Stimulated activated CD8-positive, alpha-beta memory T cell treated with anti-CD3 and anti-CD28 coated beads, Interleukin-2, amount 100 ng/mL, for 48 hours (primary cell): ENCODE data around the gene IL19.

ENCODE experiments used
- DNase-seq, 2 donors: peaks; one replicate each; pipeline ENCODE4 v3.0.0-alpha.2; 2020; ENCODE audit warnings: low read depth in 2 of 2

IL19 gene, protein sequence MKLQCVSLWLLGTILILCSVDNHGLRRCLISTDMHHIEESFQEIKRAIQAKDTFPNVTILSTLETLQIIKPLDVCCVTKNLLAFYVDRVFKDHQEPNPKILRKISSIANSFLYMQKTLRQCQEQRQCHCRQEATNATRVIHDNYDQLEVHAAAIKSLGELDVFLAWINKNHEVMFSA

DNA sequence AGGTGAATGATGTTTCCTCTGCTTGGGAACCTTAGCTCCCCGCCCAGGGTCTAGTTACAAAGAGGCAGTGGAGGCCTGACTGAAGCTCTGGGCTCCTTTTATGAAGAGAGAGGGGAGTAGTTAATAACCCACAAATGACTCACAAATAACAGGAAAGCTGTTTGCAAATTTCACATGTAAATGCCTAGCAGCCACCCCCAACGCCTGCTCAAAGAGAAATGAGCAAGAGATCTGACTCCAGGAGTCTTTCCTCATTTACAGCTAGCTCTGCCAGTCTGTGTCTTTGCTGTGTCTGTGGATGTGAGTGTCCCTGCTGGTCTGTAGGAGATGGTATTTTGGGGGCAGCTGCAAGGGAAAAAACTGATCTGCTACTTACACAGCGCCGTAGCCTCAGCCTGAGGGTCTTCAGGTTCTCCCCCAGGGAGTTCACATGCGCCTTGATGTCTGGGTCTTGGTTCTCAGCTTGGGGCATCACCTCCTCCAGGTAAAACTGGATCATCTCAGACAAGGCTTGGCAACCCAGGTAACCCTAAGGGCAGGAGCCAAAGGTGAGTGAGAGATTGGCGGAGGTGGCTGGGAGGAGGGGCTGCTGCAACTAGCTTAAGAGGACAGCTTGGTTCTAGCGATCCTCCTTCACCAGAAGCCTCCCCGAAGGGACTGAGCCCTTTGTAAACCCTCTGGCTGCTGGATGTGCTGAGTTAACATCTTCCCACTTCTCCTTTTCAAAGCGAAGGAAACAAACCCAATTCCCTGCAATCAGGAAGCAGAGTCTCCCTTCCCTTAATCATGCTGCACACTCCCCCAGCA, at the start of gene IL19:
TSS of gene IL19 (plus strand) at position 243 of the 807 bp plus-strand sequence. CDS start 65,890 bp downstream, outside the sequence.
- DNase-seq = no peak

DNA sequence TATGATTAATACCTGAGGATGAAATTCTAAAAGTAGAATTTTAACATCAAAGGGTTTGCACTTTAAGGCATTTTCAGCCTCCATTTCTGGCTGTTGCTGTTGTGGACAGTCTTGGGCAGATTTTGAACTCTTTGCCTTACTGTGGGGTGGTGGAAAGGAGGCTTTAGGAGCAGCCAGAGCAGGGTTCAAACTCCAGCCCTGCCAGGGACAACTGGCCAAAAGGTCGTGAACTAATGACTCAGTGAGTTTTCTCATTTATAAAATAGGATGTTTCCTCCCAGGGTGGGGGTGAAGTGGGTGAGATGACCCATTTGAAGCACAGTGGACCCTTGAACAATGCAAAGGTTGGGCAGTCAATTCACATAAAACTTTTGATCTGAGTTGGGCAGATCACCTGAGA, 49.1 kb upstream of the IL19 start:
- no peak for DNase-seq

DNA sequence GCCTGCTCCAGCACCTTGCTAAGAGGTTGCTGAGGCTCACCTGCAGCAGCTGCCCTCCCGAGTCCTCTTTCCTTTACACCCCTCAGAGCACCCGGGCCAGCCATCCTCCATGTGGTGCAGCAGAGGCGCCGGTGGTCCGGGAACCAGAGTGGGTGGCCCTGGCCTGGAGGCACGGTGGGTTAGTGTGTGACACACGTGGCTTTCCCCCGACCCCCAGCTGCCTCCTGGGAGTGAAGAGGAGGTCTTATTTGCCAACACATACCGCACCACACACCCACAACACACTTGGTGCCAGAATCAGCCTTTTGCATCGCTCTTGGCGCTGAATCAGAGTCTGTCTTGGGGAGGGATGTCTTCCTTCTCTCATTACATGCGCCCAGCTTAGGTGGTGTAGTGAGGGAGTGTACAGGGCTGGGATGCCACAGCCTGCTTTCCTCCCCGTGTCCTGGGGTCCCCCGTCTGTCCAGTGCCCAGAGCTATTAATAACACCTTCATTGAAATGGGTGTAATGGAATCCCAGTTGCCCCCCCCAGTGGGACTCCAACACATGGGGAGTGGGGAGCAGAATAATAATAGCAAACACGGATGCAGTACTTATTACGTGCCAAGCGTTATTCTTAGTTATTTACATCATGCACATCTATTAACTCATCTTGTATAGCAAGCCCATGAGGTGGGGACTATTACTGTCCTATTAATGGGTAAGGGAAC, 47.7 kb upstream of the IL19 start:
- no peak for DNase-seq

DNA sequence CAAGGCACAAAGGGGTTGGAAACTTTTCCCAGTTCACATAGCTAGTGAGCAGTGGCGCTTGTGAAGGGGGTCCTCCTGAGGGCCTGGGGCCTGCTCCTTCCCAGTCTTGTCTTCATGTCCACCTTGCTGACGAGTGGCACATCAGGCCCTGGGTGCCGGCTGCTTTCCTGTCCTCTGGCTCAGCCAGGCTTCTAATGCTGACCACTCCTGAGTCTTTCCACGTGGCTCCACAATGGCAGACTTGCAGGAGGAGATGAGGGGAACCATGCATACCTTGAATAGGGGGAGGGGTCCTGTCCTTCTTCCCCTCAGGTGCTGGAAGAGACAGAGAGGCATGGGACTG, 47.1 kb upstream of the IL19 start:
- no peak for DNase-seq

DNA sequence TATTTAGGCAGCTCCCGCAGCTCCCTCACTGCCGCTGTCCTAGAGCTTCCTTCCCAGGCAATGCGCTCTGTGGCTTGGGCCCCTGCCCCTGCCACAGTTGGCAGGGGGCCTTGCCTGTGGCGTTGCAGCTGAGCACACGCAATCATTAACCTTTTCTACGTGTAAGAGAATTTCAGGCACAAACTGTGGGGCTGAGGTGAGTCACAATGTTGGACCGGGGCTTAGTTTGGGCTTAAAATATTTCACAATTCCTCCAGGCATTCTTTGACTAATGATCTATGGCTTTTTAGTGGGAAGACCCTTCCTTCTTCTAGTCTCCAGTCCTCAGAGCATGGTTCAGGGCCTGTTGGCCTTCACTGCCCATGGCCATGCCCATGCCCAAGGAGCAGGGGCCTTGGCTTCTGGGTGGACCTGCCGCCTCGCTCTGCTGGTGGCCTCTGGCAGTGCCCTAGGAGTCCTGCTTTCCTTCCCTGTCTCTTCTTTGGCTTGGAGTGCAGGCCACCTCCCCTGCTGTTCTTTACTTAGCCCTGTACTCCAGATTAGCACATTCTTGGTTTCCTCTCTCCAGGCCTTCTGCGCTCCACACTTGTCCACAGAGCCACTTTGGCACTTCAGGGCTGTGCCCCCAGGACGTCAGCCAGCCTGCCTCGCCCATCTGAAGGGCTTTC, 46.6 kb upstream of the IL19 start:
- no peak for DNase-seq

DNA sequence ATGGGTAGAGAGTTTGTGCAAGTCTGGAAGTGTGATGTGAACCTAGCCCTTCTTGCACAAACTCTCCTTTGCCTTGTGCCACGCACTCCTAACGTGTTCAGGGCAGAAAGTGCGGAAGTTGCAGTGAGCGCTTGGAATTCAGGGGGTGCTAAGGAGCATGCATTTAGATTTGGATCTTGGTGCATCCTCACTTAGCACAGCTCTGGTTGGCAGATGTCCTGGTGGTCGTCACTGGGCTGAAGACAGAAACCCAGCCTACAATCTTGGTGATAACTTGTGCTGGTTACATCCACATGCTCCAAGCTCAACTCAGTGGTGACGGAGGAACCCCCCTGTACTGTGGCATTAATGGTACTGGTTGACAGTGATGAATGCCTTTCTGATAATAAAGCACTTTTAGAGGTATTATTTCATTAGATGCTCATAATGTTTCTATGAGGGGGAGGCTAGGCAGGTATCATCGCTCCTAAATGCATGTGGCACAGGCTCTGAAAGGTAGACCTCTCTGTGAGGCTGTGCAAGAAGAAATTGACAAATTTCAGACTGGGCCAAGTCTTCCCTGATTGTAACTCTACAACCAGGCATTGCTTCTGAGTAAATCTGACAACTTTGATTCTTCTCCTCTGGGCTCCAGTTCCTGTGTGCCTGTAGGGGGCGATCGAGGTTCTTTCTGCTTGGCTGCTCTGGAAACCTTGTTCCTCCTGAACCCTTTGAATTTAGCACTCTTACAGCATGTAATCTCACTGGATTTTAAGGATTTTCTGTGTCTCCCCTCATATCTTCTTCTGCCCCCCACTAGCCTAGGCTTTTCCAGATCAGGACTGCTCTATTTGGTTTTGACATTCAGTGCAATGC, 45.2 kb upstream of the IL19 start:
- DNase-seq = peak in 1 of 2 donors; percentile 49

DNA sequence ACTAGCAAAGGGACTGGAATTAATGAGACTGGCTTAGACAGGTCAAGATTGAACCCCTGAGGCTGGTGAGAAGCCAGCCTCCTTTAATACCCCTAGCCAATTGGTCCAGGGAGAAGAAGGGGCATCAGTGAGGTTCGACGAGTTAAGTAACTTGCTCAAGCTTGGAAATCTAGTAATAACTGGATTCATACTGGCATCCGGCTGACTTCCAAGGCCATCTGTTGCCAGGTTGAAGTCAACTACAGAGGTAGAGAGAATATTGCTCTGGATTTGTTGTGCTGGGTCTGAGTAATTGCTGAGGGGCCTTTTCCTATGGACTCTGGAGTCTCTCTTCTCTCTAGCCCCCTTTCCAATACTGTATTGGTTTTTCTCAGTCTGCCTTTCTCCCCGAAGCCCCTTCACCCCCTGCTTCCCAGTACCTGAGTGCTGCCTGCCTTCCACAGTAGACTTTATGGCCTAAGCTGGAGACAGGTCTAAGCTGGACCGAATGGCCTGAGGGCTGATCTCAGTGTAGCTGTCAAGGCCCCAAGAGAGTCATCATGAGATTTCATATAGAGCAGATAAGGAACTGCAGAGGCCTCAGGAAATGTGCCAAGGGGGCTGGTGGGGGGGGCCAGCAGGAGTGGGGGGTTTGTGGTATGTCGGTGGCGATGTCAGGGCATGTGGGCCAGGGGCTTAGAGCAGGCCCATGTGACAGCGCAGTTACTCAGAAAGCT, 42.4 kb upstream of the IL19 start:
- DNase-seq = no peak

DNA sequence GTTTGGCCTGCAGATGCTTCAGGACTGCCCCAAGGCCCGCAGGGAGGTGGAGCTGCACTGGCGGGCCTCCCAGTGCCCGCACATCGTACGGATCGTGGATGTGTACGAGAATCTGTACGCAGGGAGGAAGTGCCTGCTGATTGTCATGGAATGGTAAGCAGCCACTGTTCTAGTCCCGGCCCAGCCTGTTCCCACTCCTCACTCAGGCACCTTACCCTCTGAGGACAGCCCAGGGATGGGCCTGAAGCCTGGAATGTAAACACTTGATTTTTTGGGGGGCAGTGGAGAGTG, 41.9 kb upstream of the IL19 start:
- no peak for DNase-seq

DNA sequence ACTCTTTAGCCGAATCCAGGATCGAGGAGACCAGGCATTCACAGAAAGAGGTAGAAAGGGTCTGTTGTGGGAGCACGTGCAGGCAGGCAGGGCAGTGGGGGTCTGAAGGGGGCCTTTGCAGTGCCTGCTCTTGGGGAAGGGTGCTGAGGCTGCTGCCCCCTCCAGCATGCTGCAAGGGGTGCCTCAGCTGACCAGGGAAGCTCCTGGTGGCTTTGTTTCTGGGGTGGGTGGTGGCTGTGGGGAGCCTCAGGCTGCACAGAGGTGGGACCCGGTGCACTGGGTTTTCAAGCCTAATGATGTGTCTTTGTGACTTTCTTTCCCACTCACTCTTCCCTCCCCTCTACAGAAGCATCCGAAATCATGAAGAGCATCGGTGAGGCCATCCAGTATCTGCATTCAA, 41.5 kb upstream of the IL19 start:
- no peak for DNase-seq

DNA sequence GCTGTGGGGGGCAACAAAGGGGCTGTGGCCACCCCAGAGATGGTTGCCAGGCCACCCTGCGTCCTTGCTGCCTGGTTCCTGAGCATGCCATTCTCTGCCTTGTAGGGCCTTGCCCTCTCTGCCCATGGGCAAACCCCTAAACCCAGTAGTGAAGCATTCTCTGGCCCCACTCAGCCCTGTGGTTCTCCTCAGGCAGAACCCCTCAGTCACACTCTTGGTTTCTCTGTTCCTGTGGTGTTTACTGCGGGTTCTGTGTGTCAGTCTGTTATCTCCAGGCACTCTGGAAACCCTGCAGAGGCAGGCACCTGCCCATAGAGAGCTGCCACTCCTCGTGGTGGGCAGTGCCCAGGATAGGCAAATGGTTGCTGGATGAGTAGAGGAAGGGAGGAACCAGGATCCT, 41.1 kb upstream of the IL19 start:
- no peak for DNase-seq

DNA sequence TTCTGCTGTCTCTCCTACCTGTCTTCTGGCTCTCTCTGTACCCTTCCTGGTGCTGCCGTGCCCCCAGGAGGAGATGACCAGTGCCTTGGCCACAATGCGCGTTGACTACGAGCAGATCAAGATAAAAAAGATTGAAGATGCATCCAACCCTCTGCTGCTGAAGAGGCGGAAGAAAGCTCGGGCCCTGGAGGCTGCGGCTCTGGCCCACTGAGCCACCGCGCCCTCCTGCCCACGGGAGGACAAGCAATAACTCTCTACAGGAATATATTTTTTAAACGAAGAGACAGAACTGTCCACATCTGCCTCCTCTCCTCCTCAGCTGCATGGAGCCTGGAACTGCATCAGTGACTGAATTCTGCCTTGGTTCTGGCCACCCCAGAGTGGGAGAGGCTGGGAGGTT, 38.1 kb upstream of the IL19 start:
- no peak for DNase-seq

DNA sequence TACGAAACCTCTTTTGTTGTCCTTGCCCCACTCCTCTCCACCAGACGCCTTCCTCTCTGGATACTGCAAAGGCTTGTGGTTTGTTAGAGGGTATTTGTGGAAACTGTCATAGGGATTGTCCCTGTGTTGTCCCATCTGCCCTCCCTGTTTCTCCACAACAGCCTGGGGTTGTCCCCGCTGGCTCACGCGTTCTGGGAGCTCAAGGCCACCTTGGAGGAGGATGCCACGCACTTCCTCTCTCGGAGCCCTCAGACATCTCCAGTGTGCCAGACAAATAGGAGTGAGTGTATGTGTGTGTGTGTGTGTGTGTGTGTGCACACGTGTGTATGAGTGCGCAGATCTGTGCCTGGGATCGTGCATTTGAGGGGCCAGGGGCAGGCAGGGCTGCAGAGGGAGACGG, 37.6 kb upstream of the IL19 start:
- no peak for DNase-seq

DNA sequence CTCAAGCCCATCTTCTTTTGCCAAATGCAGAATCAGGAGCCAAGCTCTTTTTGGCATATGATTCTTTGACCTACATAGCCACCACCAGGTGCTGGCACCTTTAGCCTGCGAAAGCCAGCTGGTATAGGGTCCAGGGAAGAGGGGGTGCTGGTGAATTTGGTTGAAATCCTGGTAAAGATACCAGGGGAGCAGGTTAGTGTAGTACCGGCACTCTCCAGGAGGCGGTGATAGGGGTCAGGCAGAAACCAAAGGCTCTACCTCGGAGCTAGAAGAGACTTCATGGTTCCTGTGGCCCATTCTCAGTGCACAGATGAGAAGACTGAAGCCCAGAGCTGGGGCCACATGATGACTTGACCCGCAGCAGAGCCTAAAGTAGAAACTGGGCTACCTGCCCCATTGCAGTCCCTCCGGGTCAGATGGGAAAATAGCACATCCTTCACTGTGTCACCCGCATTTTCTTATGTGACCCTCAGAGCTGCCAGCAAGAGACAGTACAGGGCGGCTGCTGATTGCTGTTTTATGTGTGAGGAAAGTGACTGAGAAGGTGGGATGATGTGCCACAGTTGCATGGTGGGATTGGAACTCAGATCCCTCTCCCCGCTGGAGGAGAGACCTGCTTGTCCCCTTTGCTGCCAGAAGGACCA, 36.0 kb upstream of the IL19 start:
- peak; percentile 60 to 76 for DNase-seq

DNA sequence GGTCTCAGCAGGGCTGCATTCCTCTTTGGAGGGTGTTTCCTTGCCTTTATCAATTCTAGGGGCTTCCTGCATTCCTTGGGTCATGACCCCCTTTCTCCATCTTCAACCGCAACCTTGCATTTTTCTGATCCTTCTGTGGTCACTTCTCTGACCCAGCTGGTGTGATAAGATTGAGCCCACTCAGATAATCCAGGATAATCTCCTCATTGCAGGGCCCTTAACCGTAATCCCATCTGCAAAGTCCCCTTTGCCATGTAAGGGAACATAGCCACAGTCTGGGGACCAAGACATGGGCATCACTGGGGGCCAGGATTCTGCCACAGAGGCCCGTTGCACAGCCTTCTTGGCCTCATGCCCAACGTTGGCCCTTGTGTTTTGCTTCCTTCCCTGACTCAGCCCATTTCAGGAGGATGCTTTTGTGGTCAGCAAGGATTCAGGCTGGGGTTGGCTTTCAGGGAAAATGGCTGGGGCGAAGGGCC, 35.0 kb upstream of the IL19 start:
- DNase-seq = no peak

DNA sequence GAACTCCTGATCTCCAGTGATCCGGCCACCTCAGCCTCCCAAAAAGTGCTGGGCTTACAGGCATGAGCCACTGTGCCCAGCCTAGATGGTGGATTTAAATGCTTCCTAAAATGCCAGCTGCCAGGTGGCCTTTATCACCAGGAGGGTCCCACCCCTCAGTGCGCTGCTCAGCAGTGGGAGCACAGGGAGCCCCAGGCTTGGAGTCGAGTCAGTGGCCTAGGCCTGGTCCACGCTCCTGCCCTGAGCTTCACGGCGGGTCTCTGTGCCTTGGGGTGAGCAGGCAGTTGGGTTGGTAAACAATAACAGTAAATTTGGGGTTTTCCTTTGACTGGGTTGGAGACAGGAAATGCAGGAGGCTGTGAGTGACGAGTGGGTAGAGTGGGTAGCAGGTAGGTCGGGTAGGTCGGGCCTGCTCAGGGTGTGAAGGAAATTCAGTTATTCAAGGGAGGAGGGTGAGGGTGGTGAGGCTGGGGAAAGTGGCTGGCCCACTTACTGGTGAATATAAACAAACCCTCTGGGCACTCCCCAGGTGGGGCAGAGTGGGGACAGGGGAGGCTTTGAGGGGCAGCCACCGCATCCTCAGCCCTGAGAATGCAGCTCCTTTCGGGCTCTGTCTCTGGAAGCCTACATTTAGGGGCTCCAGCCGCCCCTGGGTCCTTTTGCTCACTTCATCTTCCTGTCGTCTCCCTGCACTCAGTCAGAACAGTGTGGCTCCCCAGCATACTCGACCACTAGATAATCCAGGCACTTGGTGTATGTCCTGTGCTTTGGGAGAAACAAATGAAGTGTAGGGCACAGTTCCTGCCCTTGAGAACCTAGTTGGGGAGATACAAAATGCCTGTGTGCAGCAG, 33.5 kb upstream of the IL19 start:
- DNase-seq = no peak

DNA sequence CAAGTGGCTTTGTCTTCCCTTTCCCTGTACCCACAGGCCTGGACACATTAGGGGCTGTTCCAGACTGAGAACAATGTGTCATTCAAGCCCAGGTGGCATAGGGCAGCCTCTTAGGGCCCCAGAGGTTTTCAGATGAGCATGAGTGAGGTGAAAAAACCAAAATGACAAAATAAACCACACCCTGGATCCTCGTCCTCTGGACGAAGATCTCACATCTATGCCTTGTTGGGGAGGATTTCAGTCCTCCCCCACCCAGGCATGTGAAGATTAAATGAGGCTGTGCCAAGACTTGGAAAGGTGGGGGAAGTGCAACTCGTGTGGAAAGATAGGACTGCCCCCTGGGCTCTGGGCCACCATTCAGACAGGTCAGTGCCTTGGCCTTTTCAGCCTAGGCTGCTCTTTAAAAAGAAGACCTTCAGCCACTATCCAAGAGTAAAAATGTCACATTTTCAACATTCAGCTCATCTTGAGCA, 32.8 kb upstream of the IL19 start:
- DNase-seq = no peak

DNA sequence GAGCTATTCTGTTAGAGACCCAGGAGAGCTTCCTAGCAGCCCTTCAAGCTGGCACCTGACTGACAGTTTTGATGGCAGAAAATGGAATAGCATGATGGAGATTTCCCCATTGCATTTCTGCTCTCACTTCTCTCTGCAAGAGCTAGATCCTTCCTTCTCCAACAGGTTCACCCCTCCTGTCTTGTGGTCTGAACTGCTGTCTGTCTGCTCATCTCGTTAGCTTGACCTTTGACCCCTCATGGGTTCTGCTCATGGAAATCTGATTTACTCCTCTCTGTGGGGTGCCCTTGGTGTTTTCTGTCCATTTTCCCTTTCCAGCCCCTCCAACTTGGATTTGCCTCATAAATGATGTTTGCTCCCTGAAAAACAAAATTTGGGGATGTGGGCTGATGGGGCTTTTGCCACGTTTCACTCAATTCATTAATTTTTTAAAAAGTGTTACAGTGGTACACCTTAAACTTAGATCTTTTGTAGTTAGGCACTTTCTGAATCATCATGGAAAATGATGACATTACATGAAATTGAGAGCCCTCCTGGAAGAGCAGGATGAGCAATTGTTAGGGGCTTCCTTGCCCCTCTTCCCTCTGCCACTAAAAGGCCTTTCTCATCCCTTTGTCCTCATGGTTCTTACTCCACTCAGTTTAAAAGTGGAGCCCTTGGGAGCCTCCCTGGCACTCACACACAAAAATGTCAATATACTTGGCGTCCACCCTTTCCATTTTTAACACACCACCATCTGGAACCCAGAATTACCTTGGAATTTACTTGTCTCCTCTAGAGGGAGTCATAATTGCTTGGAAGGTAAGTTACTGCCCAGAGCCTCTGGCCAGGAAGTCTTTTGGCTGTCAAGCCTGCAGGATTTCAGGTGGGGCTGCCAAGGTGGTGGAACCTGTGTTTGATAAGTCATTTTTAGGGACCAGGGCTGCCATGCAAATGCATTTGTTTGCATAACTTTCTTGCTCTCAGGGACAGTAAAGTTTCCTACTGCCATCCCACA, 31.9 kb upstream of the IL19 start:
- DNase-seq = no peak

DNA sequence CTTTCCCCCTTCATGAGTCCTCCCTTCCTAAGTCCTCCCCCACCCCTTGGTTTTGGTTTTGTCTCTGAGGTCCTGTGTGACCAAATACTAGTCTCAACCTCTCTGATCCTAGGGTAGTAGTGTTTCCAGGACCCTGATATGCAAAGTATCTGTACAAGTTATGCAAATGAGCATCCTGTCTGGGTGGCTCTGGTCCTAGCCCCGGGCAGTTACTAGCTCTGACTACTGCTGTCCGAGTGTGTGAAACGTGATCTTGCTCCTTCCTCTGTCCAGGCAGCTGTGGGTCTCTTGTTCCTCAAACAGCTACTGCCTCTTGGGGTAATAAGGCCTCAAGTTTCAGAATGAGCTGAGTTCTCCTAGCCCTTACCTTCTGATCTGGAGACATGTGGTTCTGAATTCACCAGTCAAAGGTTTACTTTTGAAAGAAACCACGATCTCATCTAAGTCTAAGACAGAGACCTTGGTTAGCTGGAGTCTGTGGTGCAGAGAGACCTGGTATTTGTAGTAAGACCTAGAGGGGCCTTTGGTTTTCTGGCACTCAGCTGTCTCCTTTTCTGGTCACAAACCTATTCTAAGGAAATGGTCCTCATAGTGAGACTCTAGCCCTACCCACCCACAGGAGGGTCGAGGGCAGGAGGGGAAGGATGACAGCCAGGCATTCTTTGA, 31.0 kb upstream of the IL19 start:
- no peak for DNase-seq
